CD4-positive, alpha-beta memory T cell (primary cell): ENCODE results near the gene JAK1. TPM values are rescaled to one million over a fixed set of nuclear protein-coding genes. Genes with fewer than 3 reads are reported as not detected.

Experiments
- CTCF ChIA-PET: fragments of 350-600 bp; sonication (Branson Sonifier 250); formaldehyde crosslinking; loops from one replicate; lab custom pipeline; 2021; ENCODE audit warnings: inconsistent platforms; ENCODE audit not compliant: partially characterized antibody; lab: Charles Lee
- POLR2A ChIA-PET: fragments of 350-600 bp; sonication (Branson Sonifier 250); formaldehyde crosslinking; loops from one replicate; lab custom pipeline; 2021; ENCODE audit not compliant: partially characterized antibody; lab: Charles Lee
- DNase-seq, 5 donors: peaks; one replicate each; pipeline versions ENCODE4 v3.0.0 to v3.0.0-alpha.2; 2020 to 2022; ENCODE audit warnings: mixed read lengths in 1 of 5
- H3K27ac ChIP-seq: one replicate; pipeline ENCODE4 v1.7.0; 2013; ENCODE audit warnings: low read depth, low read length
- H3K27me3 ChIP-seq: 2 replicates; pipeline ENCODE4 v1.7.0; 2013; ENCODE audit warnings: mild to moderate bottlenecking, low read length, moderate library complexity; ENCODE audit not compliant: insufficient read depth
- H3K36me3 ChIP-seq: 2 replicates; pipeline ENCODE4 v1.7.0; 2013; ENCODE audit warnings: mild to moderate bottlenecking, low read length, moderate library complexity; ENCODE audit not compliant: insufficient read depth
- H3K4me1 ChIP-seq: 2 replicates; pipeline ENCODE4 v1.7.0; 2013; ENCODE audit warnings: mild to moderate bottlenecking, low read length, moderate library complexity; ENCODE audit not compliant: insufficient read depth
- H3K4me3 ChIP-seq, 2 donors: one replicate each; pipeline ENCODE4 v1.7.0; 2013; ENCODE audit warnings: low read length in 2 of 2, mild to moderate bottlenecking in 1 of 2
- H3K9me3 ChIP-seq, 2 donors: one replicate each; pipeline ENCODE4 v1.7.0; 2013; ENCODE audit warnings: low read length in 2 of 2, control low read depth in 1 of 2; ENCODE audit not compliant: control insufficient read depth in 1 of 2
- H3K27ac Mint-ChIP-seq, 7 donors: one replicate each; pipeline ENCODE4 v1.8.0; 2020 to 2021; ENCODE audit warnings: mixed read lengths in 7 of 7, mild to moderate bottlenecking in 6 of 7, inconsistent platforms in 3 of 7, moderate library complexity in 3 of 7
- H3K27me3 Mint-ChIP-seq, 2 donors: one replicate each; pipeline ENCODE4 v1.8.0; 2020 to 2021; ENCODE audit warnings: mixed read lengths in 2 of 2
- H3K36me3 Mint-ChIP-seq, 2 donors: one replicate each; pipeline ENCODE4 v1.8.0; 2020 to 2021; ENCODE audit warnings: mixed read lengths in 2 of 2, inconsistent platforms in 1 of 2, mild to moderate bottlenecking in 1 of 2
- H3K4me1 Mint-ChIP-seq, 4 donors: one replicate each; pipeline ENCODE4 v1.8.0; 2020 to 2021; ENCODE audit warnings: mixed read lengths in 4 of 4, mild to moderate bottlenecking in 1 of 4
- H3K4me3 Mint-ChIP-seq, 8 donors: one replicate each; pipeline ENCODE4 v1.8.0; 2020 to 2021; ENCODE audit warnings: mixed read lengths in 8 of 8, mild to moderate bottlenecking in 7 of 8, moderate library complexity in 6 of 8, inconsistent platforms in 3 of 8
- H3K9me3 Mint-ChIP-seq, 8 donors: one replicate each; pipeline ENCODE4 v1.8.0; 2020 to 2021; ENCODE audit warnings: mixed read lengths in 8 of 8, mild to moderate bottlenecking in 5 of 8, inconsistent platforms in 3 of 8, moderate library complexity in 1 of 8
- intact Hi-C: fragments of 100-400 bp; cut with micrococcal nuclease; formaldehyde crosslinking; loops from one replicate; pipeline ENCODE4 v1.15.1; 2023
- polyA plus RNA-seq, 2 donors: library from polyadenylated mRNA; unstranded; fragments of 300-500 nt; fragmentation: Illumina TruSeq; gene quantifications; one replicate each; pipeline ENCODE4 v1.2.3, GENCODE V29; 2021
- total RNA-seq, 2 experiments: library from RNA; stranded (reverse); gene quantifications; one replicate each; pipeline ENCODE4 v1.2.3, GENCODE V29; 2021

The JAK1 gene
- total and polyA plus RNA-seq, 4 experiments from 2014 or later, result 163 to 372 (median 314) TPM

DNA sequence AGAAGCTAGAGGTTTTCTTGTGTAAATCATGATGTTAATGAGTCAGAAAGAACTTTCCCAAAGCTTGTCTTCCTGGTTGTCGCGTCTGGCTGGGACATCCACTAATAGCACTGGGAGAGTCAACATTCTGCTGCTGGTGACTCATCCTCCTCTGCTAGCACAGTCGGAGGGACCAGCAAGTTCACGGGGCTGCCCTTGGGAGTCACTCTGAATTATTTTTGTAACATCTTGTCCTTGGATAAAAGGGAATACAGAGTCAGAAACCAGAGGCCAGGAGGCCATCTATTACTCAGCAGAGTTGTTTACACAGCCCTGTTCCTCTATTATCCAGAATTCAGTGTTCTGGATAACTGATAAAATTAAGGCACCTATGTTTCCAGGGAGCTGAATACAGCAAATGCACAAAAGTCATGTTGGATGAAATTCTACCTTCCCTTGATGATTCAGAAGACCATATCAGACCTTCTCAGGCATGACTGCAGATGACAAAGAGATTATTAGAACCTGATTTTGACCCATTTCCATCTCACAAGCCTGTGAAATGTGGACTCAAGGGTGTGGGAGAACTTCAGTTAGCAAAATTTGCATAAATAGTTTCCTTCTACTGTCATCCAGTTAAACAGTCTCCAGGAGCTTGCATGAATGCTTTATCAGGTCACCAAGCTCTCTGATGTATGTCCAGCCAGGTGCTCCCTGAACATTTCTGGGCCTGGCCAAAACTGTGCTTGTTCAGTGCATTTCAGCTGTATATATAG is 68.1 kb downstream of the JAK1 start:
- DNase-seq, result peak in 1 of 5 donors; percentile 72
- CTCF ChIA-PET, result interaction anchor here (0.8 to 1.0 kb wide), 2 partner anchors 11 to 21 kb away, joined by 3 to 4 read pairs; no protein-coding TSS in a partner anchor
- Histone ChIP-seq H3K9me3 (no peaks in the 10 kb centered on the region), H3K27me3 (no peaks in the 10 kb centered on the region), H3K4me3 (no peak overlapping the region), H3K36me3 (no peaks in the 10 kb centered on the region), H3K4me1 (peaks cover 96% of the 10 kb centered on the region), H3K27ac (no peak overlapping the region)
- Mint-ChIP-seq H3K36me3 (no peaks in the 10 kb centered on the region), H3K9me3 (no peaks in the 10 kb centered on the region), H3K4me1 (peaks cover 81 to 98% (median 90%) of the 10 kb centered on the region in 4 donors), H3K4me3 (peak overlapping the region in 4 of 8 donors; percentile 10 to 41 (median 29)), H3K27ac (peak overlapping the region in 4 of 7 donors; percentile 53 to 58 (median 58)), H3K27me3 (no peaks in the 10 kb centered on the region)
- POLR2A ChIA-PET, result interaction anchor here (1.6 kb wide), 1 partner anchor 67 kb away, joined by 5 read pairs; the partner anchor contains the start of gene JAK1
- intact Hi-C loops, result no loop called here

DNA sequence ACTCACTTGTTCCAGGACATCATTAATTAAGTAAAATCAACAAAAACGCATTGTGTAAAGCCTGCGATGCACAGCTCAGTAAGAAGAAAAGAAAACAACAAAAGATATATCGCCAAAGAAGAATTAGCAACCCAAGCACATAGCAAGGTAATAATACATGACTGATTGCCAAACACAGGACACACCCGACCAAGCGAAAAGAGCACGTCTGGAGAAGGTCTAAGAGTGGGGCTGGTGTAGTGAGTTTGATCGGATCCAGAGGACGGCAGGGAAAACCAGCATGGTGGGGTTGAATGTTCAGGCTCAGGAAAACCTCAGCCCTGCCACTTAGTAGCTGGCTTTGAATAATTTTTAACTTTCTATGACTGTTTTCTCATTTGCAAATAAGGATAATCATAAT is 69.8 kb downstream of the JAK1 start:
- POLR2A ChIA-PET, result interaction anchor here (0.8 kb wide), 1 partner anchor 66 kb away, joined by 3 read pairs; no protein-coding TSS in a partner anchor
- H3K9me3 Mint-ChIP-seq, result peaks cover 0 to 2% (median 0%) of the 10 kb centered on the region in 8 donors
- peak overlapping the region in 6 of 7 donors; percentile 51 to 96 (median 72) for H3K27ac Mint-ChIP-seq
- peak overlapping the region in 6 of 8 donors; percentile 9 to 68 (median 46) for H3K4me3 Mint-ChIP-seq
- no peaks in the 10 kb centered on the region for H3K27me3 Mint-ChIP-seq
- Histone ChIP-seq H3K4me3 (no peak overlapping the region), H3K9me3 (no peaks in the 10 kb centered on the region), H3K27ac (no peak overlapping the region), H3K4me1 (peaks cover 96% of the 10 kb centered on the region), H3K36me3 (no peaks in the 10 kb centered on the region), H3K27me3 (no peaks in the 10 kb centered on the region)
- CTCF ChIA-PET, result interaction anchor here (1.5 kb wide), 1 partner anchor 12 kb away, joined by 3 read pairs; no protein-coding TSS in a partner anchor
- no peak for DNase-seq
- intact Hi-C loops, result no loop called here
- H3K4me1 Mint-ChIP-seq, result peaks cover 80 to 98% (median 90%) of the 10 kb centered on the region in 4 donors
- H3K36me3 Mint-ChIP-seq, result no peaks in the 10 kb centered on the region

DNA sequence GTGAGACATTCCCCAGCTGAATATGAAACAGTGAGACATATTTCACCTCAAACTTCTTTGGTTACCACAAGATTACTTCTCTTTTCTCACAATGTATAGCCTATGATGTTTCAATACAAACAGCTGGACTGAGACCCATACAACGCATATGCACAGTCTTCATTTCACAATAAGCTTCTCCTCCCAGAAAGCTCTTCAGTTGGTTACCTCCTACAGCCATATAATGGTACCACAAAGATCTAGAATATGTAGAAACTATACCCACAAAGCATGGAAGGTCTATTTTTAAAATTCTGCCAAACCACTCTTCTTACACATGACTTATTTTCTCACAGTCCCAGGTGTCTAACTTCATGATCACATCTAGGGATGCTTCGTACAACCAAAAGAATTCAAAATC is 70.8 kb downstream of the JAK1 start:
- H3K4me3 Mint-ChIP-seq, result peak overlapping the region in 7 of 8 donors; percentile 13 to 49 (median 28)
- no peak overlapping the region for H3K4me3 ChIP-seq
- intact Hi-C loops, result no loop called here
- H3K4me1 ChIP-seq, result peaks cover 96% of the 10 kb centered on the region
- peaks cover 82 to 98% (median 91%) of the 10 kb centered on the region in 4 donors for H3K4me1 Mint-ChIP-seq
- H3K36me3 ChIP-seq, result no peaks in the 10 kb centered on the region
- ChIA-PET POLR2A (interaction anchor here (1.5 to 2.8 kb wide), 2 partner anchors 8 to 18 kb away, joined by 6 to 10 read pairs; no protein-coding TSS in a partner anchor), CTCF (interaction anchor here (1.0 kb wide), 2 partner anchors 71 to 179 kb away, joined by 3 to 4 read pairs; partner anchors contain the start of gene JAK1)
- no peaks in the 10 kb centered on the region for H3K27me3 ChIP-seq
- H3K27me3 Mint-ChIP-seq, result no peaks in the 10 kb centered on the region
- H3K27ac ChIP-seq, result no peak overlapping the region
- H3K9me3 ChIP-seq, result no peaks in the 10 kb centered on the region
- H3K36me3 Mint-ChIP-seq, result no peaks in the 10 kb centered on the region
- H3K27ac Mint-ChIP-seq, result peak overlapping the region in 5 of 7 donors; percentile 2 to 72 (median 17)
- H3K9me3 Mint-ChIP-seq, result peaks cover 0 to 2% (median 0%) of the 10 kb centered on the region in 8 donors
- no peak for DNase-seq

DNA sequence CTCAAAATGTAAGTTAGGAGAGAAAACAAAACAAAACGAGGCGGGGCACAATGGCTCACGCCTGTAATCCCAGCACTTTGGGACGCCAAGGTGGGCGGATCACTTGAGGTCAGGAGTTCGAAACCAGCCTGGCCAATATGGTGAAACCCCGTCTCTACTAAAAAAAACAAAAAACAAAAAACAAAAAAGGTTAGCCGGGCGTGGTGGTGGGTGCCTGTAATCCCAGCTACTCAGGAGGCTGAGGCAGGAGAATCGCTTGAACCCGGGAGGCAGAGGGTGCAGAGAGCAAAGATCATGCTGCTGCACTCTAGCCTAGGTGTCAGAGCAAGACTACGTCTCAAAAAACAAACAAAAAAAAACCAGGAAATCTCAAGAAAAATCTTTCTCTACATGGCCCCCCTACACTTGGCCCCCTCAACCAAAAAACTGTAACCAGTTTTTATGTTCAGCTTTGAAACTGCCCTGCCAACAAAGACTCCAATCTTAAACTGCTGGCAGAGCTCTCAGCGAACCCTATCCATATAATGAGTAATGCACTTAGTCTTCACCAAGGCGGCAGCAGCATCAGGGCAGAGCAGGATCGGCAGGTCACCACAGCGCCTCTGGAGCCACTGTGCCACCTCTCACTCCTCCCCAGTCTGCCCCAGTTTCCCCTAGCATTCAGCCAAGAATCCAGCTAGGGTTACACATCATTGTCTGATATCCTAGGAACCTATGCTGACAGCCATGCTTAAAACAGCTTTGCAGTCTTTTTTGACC is 71.7 kb downstream of the JAK1 start:
- H3K4me1 ChIP-seq, result peaks cover 96% of the 10 kb centered on the region
- no peaks in the 10 kb centered on the region for H3K36me3 Mint-ChIP-seq
- H3K4me1 Mint-ChIP-seq, result peaks cover 81 to 98% (median 90%) of the 10 kb centered on the region in 4 donors
- no peak for DNase-seq
- peak overlapping the region in 4 of 7 donors; percentile 0 to 67 (median 40) for H3K27ac Mint-ChIP-seq
- ChIA-PET CTCF (interaction anchor here (1.0 to 2.1 kb wide), 4 partner anchors 10 to 180 kb away, joined by 3 to 5 read pairs (median 4); partner anchors contain the start of gene JAK1), POLR2A (interaction anchor here (1.1 to 2.8 kb wide), 3 partner anchors 9 to 71 kb away, joined by 4 to 10 read pairs (median 6); no protein-coding TSS in a partner anchor)
- H3K36me3 ChIP-seq, result no peaks in the 10 kb centered on the region
- intact Hi-C loops, result no loop called here
- H3K9me3 Mint-ChIP-seq, result peaks cover 0 to 2% (median 0%) of the 10 kb centered on the region in 8 donors
- H3K9me3 ChIP-seq, result no peaks in the 10 kb centered on the region
- H3K27me3 ChIP-seq, result no peaks in the 10 kb centered on the region
- no peak overlapping the region for H3K27ac ChIP-seq
- no peak overlapping the region for H3K4me3 ChIP-seq
- H3K4me3 Mint-ChIP-seq, result peak overlapping the region in 7 of 8 donors; percentile 1 to 58 (median 26)
- H3K27me3 Mint-ChIP-seq, result no peaks in the 10 kb centered on the region

DNA sequence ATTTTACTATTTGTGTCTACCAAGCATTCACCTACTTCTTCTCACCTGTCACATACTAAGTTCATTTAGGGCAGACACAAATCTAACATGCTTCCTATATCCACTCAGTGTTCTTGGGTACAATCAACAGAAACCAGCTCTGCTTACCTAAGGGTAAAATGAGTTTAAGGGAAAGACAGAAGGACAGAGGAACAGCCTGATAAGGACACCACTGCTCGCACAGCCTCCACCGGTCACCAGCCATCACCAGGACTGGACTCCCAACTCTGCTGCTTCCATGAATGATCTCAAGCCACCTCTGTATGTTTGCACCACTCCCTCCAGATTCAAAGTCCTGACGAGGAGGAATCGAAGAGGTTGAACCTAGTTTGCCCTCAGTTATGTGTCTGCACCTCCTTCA is 72.4 kb downstream of the JAK1 start:
- peaks cover 83 to 98% (median 91%) of the 10 kb centered on the region in 4 donors for H3K4me1 Mint-ChIP-seq
- no peaks in the 10 kb centered on the region for H3K36me3 ChIP-seq
- no peak for DNase-seq
- ChIA-PET CTCF (interaction anchor here (1.0 to 2.1 kb wide), 4 partner anchors 11 to 152 kb away, joined by 4 to 5 read pairs (median 4); no protein-coding TSS in a partner anchor), POLR2A (interaction anchor here (1.1 to 2.8 kb wide), 2 partner anchors 10 to 72 kb away, joined by 4 to 10 read pairs; partner anchors contain the start of gene JAK1)
- H3K4me1 ChIP-seq, result peaks cover 96% of the 10 kb centered on the region
- peak overlapping the region in 6 of 8 donors; percentile 1 to 31 (median 11) for H3K4me3 Mint-ChIP-seq
- H3K9me3 ChIP-seq, result no peaks in the 10 kb centered on the region
- no peaks in the 10 kb centered on the region for H3K27me3 ChIP-seq
- peak overlapping the region in 5 of 7 donors; percentile 0 to 67 (median 31) for H3K27ac Mint-ChIP-seq
- no peak overlapping the region for H3K27ac ChIP-seq
- H3K27me3 Mint-ChIP-seq, result no peaks in the 10 kb centered on the region
- peaks cover 0 to 2% (median 0%) of the 10 kb centered on the region in 8 donors for H3K9me3 Mint-ChIP-seq
- no peak overlapping the region for H3K4me3 ChIP-seq
- intact Hi-C loops, result loop anchor here (2.0 kb wide), 1 partner anchor 13 kb away; no protein-coding TSS in a partner anchor
- no peaks in the 10 kb centered on the region for H3K36me3 Mint-ChIP-seq
